T-helper 2 cell treated with Interferon-gamma antibody and Interleukin-4, amounts not matched to agents 100 ng/mL and 5 ng/mL, for 36 hours (primary cell): ENCODE measurements around the gene COQ8A. TPM values are rescaled to one million over a fixed set of nuclear protein-coding genes. Genes with fewer than 3 reads are reported as not detected.

ENCODE experiments used
- intact Hi-C: fragments of 100-400 bp; cut with micrococcal nuclease; formaldehyde crosslinking; loops from one replicate; pipeline ENCODE4 v1.15.1; 2023
- total RNA-seq: library from RNA; stranded (reverse); gene quantifications from 2 replicates; pipeline ENCODE4 v1.2.3, GENCODE V29; 2022

The COQ8A gene
- total RNA-seq, 1 donor from 2014 or later, result 29.3 TPM

DNA sequence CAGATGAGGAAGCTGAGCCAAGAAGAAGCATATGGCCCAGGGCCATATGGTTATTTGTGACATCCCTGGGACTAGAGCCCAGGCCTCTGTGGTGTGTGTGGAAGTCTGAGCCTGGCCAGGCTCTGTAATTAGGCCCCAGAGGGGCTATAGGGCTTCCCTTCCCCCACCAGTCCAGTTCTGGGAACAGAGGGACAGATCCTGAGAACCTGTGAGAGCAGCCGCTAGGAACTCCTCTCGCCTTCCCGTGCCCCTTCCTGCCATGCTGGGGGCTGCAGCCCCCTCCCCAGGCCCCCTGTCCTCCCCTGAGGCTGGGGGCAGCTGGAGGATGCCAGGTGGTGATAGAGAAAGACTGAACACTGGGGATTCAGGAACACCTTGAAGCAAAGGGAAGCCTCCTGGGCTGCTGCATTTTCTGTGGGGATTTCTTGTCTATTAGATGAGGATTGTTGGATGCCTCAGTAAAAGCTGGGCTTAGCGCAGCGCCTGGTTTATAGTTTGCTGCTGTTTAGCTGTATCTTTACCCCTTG lies 33.3 kb downstream of the COQ8A start:
- intact Hi-C loops, result no loop called here

DNA sequence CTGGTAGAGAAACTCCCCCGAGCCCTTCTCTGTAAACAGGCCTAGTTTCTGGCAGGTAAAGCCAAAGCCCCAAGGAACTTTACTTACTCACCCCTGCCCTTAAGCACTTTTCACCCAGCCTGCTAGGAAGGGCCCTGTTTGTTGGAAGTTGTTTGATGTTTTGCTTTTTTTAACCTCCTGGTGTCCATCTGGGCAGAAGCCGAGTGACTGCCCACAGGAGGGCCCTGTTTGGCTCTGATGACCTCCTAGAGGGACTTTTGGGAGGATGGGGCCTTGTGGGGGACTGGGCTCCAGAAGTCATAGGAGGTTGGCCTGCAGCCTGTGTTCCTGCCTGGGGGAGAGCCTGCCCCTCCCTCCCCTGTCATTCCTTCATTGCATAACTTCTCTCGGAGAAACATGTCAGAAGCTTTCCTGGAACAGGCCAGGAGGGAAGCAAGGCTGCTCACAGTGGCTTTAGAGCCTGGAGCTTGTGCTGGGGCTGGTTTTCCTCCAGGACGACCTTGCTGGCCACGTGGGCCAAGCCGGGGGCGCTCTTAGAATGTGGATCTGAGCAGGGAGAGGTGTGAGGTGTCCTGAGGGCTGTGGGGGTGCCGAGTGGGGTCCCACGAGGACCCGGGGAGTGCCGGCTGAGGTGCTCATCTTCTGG lies 33.9 kb downstream of the COQ8A start:
- intact Hi-C loops, result no loop called here

DNA sequence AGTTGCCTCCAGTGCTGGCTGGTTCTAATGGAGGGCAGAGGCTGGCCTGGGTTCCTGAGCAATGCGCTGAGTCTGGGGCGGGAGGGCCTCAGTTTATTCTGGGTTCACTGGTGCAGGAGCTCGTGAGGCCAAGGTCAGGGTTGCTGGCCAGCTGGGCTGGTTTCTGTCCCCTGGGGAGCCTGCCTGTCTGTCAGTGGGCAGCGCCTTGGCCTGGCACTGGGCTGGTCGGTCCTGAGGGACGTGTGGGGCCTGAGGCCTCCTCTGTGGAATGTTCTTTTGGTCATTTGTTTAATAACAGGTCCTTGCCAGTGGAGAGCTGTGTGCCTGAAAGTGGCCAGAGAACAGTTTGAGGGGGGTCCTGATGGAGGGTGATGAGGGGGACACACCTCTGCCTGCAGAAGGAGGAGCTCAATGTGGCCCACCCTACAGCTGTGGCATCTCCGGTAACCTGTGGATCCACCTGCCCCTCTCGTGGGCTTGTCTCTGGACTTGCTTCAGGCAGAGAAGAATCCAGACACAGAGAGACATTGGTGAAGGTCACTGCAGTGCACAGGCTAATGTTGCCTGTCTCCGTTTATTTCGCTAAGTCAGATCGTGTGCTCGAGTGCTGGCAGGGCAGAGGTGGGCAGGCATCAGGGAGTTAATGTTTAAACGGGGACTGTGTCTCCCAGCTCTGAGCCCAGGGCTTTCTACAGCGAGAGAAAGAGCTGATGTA lies 34.6 kb downstream of the COQ8A start:
- intact Hi-C loops, result no loop called here

DNA sequence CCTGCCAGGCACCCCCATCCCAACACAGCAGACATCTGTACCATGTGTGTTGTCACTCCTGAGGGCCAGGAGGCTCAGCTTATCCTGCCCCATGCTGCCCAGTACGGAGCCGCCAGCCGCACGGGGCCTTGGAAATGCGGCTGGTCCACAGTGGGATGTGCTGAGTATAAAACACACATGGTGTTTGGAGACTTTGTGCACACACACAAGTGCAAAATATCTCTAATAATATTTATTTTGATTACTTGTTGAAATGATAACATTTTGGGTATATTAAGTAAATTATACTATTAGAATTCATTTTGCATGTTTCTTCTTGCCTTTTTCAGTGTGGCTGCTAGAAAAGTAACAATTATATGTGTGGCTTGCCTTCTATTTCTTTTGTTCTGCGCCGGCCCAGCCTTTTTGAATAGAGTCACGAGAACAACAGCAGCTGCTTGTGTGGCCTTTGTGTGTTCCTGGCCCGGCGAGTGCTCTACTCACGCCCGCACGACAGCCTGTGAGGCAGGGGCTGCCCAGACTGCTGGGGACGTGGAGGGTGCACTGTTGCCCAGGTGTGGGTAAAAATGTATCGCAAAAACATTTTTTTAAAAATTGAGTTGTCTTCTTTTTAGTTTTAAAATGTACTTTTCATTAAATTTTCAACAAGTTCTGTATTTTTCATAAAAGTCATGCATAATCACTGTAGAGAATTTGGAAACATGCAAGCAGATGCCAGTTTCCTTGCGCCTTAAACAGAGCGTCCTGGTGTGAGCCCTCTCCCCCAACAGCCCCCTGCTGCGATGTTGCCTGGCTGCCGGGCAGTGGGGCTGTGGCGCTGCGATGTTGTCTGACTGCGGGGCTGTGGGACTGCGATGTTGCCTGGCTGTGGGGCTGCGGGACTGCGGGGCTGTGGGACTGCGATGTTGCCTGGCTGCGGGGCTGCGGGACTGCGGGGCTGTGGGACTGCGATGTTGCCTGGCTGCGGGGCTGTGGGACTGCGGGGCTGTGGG lies 35.5 kb downstream of the COQ8A start:
- intact Hi-C loops, result no loop called here

DNA sequence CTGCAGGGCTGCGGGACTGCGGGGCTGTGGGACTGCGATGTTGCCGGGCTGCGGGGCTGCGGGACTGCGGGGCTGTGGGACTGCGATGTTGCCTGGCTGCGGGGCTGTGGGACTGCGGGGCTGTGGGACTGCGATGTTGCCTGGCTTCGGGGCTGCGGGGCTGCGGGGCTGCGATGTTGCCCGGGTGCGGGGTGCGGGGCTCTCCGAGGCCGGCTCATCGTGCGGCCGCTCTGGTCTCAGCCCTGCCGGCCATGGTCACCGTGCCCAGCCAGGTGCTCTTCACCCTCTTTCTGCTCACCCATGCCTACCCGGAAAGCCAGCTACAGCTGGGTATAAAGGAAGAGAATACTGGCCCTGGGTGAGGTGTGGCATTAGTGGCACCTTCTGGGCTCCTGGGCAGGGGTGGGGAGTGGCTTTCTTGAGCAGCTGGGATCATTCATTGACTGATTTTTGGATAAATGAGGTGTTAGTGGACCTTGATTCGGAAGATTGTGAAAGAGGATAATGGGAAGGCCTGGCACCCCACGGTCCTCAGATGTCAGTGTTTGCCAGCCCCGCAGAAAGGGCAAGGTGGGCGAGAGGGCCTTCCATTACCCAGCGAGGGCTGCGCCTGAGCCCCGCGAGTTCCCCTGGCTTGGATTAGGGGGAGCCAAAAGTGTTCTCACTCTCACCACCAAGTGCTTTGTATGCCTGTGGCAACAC lies 36.3 kb downstream of the COQ8A start:
- intact Hi-C loops, result no loop called here

GRCh38 chr1:226976978-226977642 lies 37.0 kb downstream of the COQ8A start:
- intact Hi-C loops, result no loop called here

DNA sequence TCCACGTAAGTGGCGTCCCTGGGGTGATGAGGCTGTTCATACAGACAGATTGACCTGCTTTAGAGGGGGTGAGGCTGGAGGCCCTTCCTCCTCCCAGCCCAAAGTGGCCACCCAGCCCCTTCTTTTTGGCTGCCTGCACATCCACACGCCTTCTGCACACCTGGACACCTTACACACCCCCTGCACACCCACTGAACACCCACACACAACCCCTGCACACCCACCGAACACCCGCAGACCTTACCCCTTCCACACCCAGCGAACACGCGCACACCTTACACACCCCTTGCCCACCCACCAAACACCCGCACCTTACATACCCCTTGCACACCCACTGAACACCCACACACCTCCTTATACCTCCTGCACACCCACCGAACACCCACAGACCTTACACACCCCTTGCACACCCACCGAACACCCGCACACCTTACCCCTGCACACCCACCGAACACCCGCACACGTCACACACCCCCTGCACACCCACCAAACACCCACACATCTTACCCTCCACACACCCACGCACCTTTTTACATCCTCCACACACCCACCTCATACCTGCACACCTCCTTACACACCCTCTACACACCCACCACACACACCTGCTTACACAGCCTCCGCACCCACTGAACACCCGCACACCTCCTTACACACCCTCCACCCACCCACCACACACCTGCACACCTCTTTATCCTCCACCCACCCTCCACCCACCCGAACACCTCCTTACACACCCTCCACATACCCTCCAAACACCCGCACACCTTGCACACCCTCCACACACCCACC lies 37.7 kb downstream of the COQ8A start:
- intact Hi-C loops, result no loop called here

DNA sequence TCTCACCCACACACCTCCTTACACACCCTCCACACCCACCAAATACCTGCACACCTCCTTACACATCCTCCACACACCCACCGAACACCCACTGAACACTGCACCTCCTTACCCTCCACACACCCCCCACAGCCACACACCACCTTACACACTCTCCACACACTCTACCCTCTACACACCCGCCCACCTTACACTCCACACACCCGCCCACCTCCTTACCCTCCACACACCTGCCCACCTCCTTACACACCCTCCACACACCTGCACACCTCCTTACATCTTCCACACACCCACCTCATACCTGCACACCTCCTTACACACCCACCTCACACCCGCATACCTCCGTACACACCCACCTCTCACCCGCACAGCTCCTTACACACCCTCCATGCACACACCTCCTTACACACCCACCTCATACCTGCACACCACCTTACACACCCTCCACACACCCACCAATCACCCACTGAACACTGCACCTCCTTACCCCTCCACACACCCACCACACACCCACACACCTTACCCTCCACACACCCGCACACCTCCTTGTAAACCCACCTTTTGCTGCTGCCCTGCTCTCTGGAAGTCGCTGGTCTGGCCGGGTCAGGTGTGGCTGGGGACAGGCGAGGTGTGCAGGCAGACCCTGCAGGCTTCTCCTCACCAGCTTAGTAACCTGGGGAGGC lies 38.5 kb downstream of the COQ8A start:
- intact Hi-C loops, result no loop called here

DNA sequence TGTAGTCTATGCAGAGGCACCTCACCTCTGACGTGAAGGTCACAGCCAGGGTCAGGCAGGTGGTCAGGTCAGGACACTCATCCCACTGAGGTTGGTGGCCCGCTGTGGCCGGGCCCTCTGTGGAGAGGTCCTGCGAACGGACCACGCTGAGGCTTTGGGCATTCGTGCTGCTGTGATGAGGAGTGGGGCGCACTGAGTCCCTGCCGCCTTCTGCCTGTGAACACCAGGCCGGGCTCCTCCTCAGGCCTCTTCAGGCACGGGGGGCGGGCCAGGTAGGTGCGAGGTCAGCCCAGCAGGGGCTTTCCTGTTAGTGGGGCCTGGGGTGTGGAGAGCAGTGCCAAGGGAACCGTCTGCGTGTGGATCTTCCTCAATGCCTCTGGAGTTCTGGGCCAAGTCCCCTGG lies 39.0 kb downstream of the COQ8A start:
- intact Hi-C loops, result no loop called here

DNA sequence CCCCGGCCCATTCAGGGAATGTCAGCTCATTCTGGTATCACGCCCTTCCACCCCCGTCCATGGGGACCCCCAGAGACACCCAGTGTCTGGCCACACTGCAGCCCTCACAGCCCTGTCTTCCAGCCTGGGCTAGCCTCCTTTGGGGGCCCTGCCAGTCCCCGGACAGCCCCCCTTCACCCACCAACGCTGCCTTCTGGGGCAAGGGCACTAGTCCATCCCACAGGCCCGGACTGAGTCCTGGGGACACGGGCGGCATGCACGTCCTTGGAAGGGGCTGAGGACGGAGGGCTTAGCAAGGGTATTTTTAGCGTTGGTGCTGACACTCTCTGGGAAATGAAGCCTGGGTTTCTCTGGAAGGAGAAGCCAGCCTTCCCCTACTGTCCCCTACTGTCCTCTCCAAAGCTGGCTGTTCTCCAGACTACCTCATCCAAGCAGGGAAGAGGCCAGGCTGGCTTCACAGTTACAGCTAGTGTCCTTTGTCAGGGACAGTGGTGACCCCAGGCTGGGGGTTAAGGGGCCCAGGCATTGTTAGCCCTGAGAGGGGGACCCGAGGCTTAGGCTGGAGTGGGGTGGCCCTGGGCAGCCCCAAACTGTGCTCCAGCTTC lies 39.5 kb downstream of the COQ8A start:
- intact Hi-C loops, result no loop called here

DNA sequence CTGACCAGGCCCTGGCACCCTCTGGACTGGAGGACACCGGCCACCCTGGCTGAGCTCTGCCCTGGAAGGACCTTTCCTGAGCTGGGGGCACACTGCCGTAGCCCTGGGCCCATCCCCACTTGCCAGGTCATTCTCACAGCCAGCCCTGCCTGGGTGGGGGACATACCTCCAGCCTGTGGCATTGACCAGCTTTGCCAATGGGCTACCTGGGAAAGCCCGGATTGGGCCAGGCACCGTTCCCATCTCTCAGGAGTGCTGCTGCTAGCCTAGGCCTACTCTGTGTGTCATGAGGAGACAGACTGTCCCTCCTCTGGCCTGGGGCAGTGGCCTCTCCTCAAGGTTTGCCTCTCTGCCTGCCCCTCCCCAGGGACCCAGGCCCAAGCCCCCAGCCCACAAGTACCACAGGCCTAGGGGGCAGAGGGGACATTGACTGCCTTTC lies 40.0 kb downstream of the COQ8A start:
- intact Hi-C loops, result no loop called here

DNA sequence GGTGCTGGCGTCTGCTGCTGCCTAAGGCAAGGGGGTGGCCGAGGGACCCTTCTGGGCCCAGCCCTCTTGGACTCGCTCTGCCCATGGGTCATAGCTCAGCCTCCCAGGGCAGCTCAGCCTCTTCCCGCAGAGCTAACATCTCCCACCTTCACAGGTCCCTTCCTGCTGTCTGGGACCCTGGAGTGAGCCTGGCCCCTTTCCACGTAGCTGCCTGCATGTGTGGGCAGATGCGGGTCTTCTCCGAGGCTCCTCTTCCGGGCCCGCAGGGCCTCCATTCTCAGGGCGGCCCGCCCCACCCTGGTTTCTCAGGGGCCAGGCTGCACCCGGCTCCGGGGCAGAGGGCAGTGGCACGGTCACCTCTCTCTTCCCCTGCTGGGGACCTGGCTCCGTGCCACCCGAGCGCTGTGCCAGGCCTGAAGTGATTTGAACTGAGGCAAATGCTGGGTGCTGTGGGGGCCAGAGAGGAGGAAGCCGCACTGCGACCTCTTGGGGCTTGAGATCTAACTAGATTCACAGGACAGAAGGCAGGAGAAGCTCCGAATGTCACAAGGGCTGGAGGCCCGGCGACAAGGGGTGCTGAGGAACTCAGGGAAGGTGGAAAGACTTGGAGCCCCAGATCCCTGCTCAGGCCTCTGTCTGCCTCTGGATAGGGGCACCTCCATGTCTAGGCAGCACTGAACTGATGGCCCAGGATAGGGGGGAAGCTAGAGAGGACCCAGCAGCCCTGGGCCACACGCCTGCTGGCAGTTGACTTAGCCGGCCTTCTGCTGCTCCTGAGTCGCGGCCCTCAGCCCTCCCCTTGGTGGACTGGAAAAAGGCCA lies 40.7 kb downstream of the COQ8A start:
- intact Hi-C loops, result no loop called here

DNA sequence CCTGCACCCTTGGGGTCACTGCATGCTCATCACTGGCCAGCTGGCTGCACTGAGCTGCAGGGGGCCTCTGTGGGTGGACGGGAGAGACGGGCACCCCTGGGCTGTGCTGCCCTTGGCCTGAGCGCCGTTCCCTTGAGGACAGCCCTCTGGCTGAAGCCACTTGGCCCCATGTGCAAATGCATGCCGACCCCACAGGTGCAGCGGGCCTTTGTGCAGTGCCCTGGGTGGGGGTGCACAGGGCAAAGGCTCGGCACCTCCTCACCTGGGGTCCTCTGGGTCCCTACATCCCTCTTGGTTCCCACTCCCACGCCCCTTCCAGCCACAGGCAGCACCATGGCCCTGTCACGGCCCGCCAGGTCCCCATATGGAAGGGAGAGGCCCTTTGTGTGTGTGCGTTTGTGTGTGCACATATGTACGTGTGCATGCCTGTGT lies 41.3 kb downstream of the COQ8A start:
- intact Hi-C loops, result no loop called here

DNA sequence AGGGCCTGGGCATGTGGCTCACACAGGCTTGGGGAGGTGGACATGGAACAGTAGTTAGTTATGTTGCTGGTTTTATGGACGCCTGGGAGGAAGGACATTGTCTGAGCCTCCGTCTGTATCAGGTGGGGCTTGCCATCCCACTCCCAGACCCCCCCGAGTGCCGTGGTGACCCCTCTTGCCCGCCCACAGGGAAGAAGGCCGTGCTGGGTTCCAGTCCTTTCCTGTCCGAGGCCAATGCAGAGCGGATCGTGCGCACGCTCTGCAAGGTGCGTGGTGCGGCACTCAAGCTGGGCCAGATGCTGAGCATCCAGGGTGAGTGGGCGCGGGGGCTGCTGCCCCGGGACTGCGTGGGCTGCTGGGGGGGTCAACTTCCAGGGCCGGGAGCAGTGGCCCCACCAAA lies 41.7 kb downstream of the COQ8A start:
- intact Hi-C loops, result no loop called here

DNA sequence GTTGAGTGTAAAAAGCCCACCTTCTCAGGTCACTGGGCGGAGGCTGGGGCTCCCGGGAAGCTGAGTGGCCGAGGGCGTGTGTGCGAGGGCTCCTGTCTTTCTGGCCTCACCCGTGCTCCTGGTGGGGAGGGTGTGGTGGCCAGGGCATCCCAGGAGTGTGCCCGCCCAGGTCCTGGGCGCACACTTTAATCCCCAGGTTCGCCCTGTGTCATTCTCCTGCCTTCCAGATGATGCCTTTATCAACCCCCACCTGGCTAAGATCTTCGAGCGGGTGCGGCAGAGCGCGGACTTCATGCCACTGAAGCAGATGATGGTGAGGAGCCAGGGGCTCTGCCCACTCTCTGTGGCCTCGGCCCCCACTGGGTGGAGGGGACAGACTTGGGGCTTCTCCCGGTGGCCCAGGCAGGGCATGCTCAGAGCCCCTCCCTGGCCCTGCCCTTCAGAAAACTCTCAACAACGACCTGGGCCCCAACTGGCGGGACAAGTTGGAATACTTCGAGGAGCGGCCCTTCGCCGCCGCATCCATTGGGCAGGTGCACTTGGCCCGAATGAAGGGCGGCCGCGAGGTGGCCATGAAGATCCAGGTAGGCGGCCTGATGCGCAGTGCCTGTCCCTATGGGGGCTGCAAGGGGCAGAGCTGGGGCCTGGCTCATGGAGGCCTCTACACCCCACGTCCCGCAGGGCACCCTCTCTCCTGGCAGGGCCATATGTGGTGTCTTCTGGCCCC lies 42.5 kb downstream of the COQ8A start:
- intact Hi-C loops, result no loop called here

GRCh38 chr1:226983247-226983991 lies 43.3 kb downstream of the COQ8A start:
- intact Hi-C loops, result no loop called here
